Astrocyte of the spinal cord (primary cell): ENCODE measurements around the gene L3MBTL4.

Source experiments
- DNase-seq: peaks from one replicate; pipeline ENCODE4 v3.0.0; 2011; ENCODE audit warnings: low read depth, low spot score
- H3K4me3 ChIP-seq: 2 replicates; pipeline ENCODE4 v1.5.1; 2011; ENCODE audit warnings: low read depth, mild to moderate bottlenecking, low read length, moderate library complexity
- CTCF ChIP-seq: IDR thresholded peaks from 2 replicates; pipeline ENCODE4 v1.5.1; 2012; ENCODE audit warnings: low read depth, mild to moderate bottlenecking, low read length, inconsistent platforms
- in situ Hi-C: cut with HindIII; loops from 2 replicates; pipeline ENCODE4 v1.10.0; 2017; ENCODE audit warnings: low sequenced_read_pairs

L3MBTL4 gene

GRCh38 chr18:6255116-6255705, 159.5 kb downstream of the L3MBTL4 start:
- H3K4me3 ChIP-seq: no peak overlapping the region
- in situ Hi-C loops: no loop called here
- no peak for TF ChIP-seq CTCF
- DNase-seq: no peak

- H3K4me3 ChIP-seq: no peak overlapping the region
- in situ Hi-C loops: no loop called here
- no peak for TF ChIP-seq CTCF
- no peak for DNase-seq
Observed at GRCh38 chr18:6254456-6254855, 160.3 kb downstream of the L3MBTL4 start.

- TF ChIP-seq CTCF: no peak
- in situ Hi-C loops: no loop called here
- no peak overlapping the region for H3K4me3 ChIP-seq
- no peak for DNase-seq
Observed at GRCh38 chr18:6251084-6251483, 163.6 kb downstream of the L3MBTL4 start.

- no peak for DNase-seq
- TF ChIP-seq CTCF: no peak
- in situ Hi-C loops: no loop called here
- H3K4me3 ChIP-seq: no peak overlapping the region
Observed at GRCh38 chr18:6249788-6250187, 164.9 kb downstream of the L3MBTL4 start.

GRCh38 chr18:6249170-6249569, 165.5 kb downstream of the L3MBTL4 start:
- no peak for DNase-seq
- no peak overlapping the region for H3K4me3 ChIP-seq
- in situ Hi-C loops: no loop called here
- TF ChIP-seq CTCF: no peak

GRCh38 chr18:6248017-6248416, 166.7 kb downstream of the L3MBTL4 start:
- H3K4me3 ChIP-seq: no peak overlapping the region
- in situ Hi-C loops: no loop called here
- no peak for DNase-seq
- no peak for TF ChIP-seq CTCF

GRCh38 chr18:6242004-6242403, 172.7 kb downstream of the L3MBTL4 start:
- H3K4me3 ChIP-seq: no peak overlapping the region
- DNase-seq: no peak
- no peak for TF ChIP-seq CTCF
- in situ Hi-C loops: no loop called here
